ENCODE measurements around the gene ZRANB3.
"Not testable (repeated sequence)": the region's sequence is repeated elsewhere in the genome, so short reads cannot be mapped to it uniquely, and the experiment has no call there.

Gene ZRANB3

DNA sequence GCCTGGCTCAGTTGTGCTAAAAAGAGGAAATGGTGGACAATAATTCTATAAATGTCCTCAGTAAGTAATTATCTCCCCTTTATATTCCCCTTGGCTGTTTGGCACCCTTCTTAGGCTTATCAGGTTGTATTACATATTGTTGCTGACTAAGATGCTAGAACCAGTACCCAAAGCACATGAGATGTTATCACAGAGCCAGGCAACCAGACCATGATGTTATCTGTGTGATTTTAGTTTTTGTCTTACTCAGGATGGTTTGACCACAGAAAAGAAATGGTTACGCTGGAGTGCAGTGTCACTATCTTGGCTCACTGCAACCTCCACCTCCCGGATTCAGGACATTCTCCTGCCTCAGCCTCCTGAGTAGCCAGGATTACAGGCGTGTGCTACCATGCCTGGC is 15.4 kb upstream of the ZRANB3 start:
- H4K20me1 ChIP-seq: peaks cover 37% of the 10 kb centered on the region; the same call in 1 of the 2 replicates
- no peak overlapping the region for H3K27ac ChIP-seq
- H3K9ac ChIP-seq: no peak overlapping the region
- H3K4me1 ChIP-seq: no peaks in the 10 kb centered on the region
- peaks cover 5% of the 10 kb centered on the region for H3K9me3 ChIP-seq
- no peaks in the 10 kb centered on the region for H3K27me3 ChIP-seq
- peaks cover 33% of the 10 kb centered on the region for H3K36me3 ChIP-seq
- no peak overlapping the region for H3K4me3 ChIP-seq
- no peak overlapping the region for H3K4me2 ChIP-seq
- TF ChIP-seq Cebpa-rat (IDR thresholded peaks at IDR 0.05): no peak

GRCh38 chr2:135533545-135533944 is 2.5 kb upstream of the ZRANB3 start:
- peak overlapping the region; percentile 91; the same call in 1 of the 2 replicates for H3K27ac ChIP-seq

DNA sequence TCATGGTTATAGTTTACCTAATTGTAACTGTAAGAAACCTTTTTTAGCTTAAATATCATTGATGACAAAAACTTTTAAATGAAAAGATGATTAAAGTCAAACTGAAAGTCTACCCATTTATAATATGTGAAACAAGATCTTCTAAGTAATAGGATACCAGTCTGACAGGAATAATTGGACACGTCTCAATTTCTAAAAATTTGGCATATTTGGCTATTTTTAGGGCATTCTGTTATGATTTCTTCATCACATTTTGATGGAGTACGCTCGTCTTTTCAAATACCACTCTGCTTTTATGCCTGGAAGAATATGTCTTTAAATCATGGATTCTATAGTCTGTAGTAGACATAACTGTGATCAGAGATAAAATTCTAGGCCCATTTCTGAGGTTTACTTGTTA is 1.6 kb upstream of the ZRANB3 start:
- Histone ChIP-seq H3K4me1 (peaks cover 35% of the 10 kb centered on the region), H3K9ac (peak overlapping the region; percentile 93), H3K4me3 (peak overlapping the region; percentile 82), H3K4me2 (peak overlapping the region; percentile 84), H3K27me3 (no peaks in the 10 kb centered on the region), H3K36me3 (peaks cover 26% of the 10 kb centered on the region), H3K27ac (peak overlapping the region; percentile 91), H4K20me1 (peaks cover 31% of the 10 kb centered on the region), H3K9me3 (peaks cover 16% of the 10 kb centered on the region)
- TF ChIP-seq Cebpa-rat (IDR thresholded peaks at IDR 0.05): no peak

More at GRCh38 chr2:135533545-135533944, 2.5 kb upstream of the ZRANB3 start:
- Histone ChIP-seq H3K4me1 (peaks cover 35% of the 10 kb centered on the region), H4K20me1 (peaks cover 32% of the 10 kb centered on the region), H3K9me3 (peaks cover 22% of the 10 kb centered on the region), H3K36me3 (peaks cover 33% of the 10 kb centered on the region), H3K4me2 (peak overlapping the region; percentile 84), H3K9ac (peak overlapping the region; percentile 93; the same call in 1 of the 2 replicates)
- not testable (repeated sequence) for H3K4me3 ChIP-seq, H3K27me3 ChIP-seq

DNA sequence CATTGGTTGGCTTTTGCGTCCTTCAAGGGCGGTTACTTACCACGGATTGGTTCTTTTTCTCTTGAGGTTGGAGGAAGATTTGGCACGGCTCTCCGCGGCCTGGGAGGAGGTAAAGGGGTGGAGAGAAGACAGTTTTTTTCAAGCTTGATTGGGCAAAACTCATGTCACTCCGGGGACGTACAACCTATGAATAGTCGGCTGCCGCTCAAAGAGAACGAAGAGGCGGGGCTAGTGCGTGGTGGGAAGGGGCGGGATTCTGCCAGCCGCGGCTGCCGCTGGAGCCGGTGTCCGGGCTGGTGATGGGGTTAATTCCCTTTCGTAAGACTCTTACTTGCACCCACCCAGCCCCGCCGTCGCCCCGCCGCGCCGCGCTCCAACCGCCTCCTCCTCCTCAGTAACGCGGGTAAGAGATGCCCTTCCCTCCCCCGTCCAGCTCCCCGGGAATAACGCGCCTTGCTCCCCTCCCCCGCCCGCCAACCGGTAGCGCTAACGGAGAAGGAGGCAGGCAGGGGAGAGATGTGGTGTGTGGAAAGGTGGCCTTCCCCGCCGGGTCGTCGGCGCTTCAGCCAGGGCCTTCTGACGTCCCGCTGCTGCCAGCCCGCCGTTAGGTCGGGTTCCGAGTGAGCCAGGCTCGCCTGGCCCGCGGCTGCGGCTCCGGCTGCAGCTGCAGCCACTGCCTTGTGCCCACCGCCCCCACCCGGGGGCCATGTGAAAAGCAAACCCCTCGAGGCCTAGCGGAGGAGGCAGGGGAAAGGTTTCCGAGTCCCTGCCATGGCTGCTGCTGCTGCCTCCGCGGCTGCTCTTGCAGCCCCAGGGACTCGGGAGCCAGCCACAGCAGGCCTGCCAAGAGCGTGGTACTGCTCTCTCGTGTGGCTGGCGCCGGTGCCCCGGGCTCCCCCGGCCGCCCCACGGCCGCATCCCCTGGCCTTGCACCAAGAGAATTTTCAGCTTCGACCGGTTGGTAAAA is 496 bp upstream of the ZRANB3 start, which contains the start of gene R3HDM1:
Gene R3HDM1, plus strand, starts transcription at position 254 of the 967 bp plus-strand sequence. CDS start 73,362 bp downstream, outside the sequence.
- TF ChIP-seq Cebpa-rat (IDR thresholded peaks at IDR 0.05): no peak
- H3K4me2 ChIP-seq: peak within 1 kb of the TSS; percentile 84
- H4K20me1 ChIP-seq: peaks cover 29% of the 10 kb centered on the region
- H3K9ac ChIP-seq: peak within 1 kb of the TSS; percentile 93
- peaks cover 6% of the 10 kb centered on the region for H3K9me3 ChIP-seq
- peaks cover 22% of the 10 kb centered on the region for H3K36me3 ChIP-seq
- peaks cover 35% of the 10 kb centered on the region for H3K4me1 ChIP-seq
- peak within 1 kb of the TSS; percentile 91 for H3K27ac ChIP-seq
- no peaks in the 10 kb centered on the region for H3K27me3 ChIP-seq
- H3K4me3 ChIP-seq: peak within 1 kb of the TSS; percentile 82

GRCh38 chr2:135528006-135528405 is 3.0 kb downstream of the ZRANB3 start:
- no peak for TF ChIP-seq Cebpa-rat (IDR thresholded peaks at IDR 0.05)

GRCh38 chr2:135525786-135526185 is 5.2 kb downstream of the ZRANB3 start:
- H3K4me1 ChIP-seq: peaks cover 12% of the 10 kb centered on the region
- no peak overlapping the region for H3K27ac ChIP-seq
- no peak overlapping the region for H3K4me2 ChIP-seq
- H3K27me3 ChIP-seq: no peaks in the 10 kb centered on the region
- H3K9ac ChIP-seq: no peak overlapping the region
- H3K36me3 ChIP-seq: peaks cover 24% of the 10 kb centered on the region
- H4K20me1 ChIP-seq: no peaks in the 10 kb centered on the region
- TF ChIP-seq Cebpa-rat (IDR thresholded peaks at IDR 0.05): no peak
- peaks cover 14% of the 10 kb centered on the region for H3K9me3 ChIP-seq
- no peak overlapping the region for H3K4me3 ChIP-seq

More at GRCh38 chr2:135528006-135528405, 3.0 kb downstream of the ZRANB3 start:
- no peak overlapping the region for H3K27ac ChIP-seq
- no peak overlapping the region for H3K4me2 ChIP-seq
- 0 out of 2 replicates have a peak, but pooled peaks cover 3% of the 10 kb centered on the region for H3K9me3 ChIP-seq
- H3K36me3 ChIP-seq: peaks cover 13% of the 10 kb centered on the region
- H3K4me1 ChIP-seq: peaks cover 20% of the 10 kb centered on the region
- no peak overlapping the region for H3K4me3 ChIP-seq
- H4K20me1 ChIP-seq: peaks cover 9% of the 10 kb centered on the region
- no peak overlapping the region for H3K9ac ChIP-seq
- no peaks in the 10 kb centered on the region for H3K27me3 ChIP-seq

DNA sequence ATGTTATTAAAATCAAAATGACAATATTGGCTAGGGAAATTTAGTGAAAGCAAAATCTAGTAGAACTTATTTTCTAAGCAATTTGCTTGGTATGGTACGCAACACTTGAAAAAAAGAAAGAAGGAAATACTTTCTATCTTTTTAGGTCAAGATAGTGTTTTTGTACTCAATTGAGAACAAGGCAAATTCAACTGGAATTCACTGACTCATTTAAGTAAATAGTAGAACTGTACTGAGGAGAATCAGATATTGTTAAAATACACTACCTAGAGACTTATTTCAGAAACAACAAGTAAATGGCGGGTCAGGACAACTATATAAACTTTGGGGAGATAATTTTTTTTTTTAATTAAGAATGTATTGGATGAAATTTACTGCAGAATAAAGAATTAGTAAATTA is 18.9 kb downstream of the ZRANB3 start:
- peaks cover 47% of the 10 kb centered on the region for H3K9me3 ChIP-seq
- H3K27ac ChIP-seq: no peak overlapping the region
- H3K9ac ChIP-seq: no peak overlapping the region
- H3K27me3 ChIP-seq: no peaks in the 10 kb centered on the region
- no peak overlapping the region for H3K4me3 ChIP-seq
- H3K4me1 ChIP-seq: no peaks in the 10 kb centered on the region
- no peak for TF ChIP-seq Cebpa-rat (IDR thresholded peaks at IDR 0.05)
- H4K20me1 ChIP-seq: no peaks in the 10 kb centered on the region
- peaks cover 25% of the 10 kb centered on the region for H3K36me3 ChIP-seq
- no peak overlapping the region for H3K4me2 ChIP-seq

- no peak overlapping the region for H3K4me2 ChIP-seq
- peaks cover 13% of the 10 kb centered on the region for H3K36me3 ChIP-seq
- no peaks in the 10 kb centered on the region for H3K27me3 ChIP-seq
- H3K4me3 ChIP-seq: no peak overlapping the region
- no peaks in the 10 kb centered on the region for H3K4me1 ChIP-seq
- H3K9ac ChIP-seq: no peak overlapping the region
- no peak for TF ChIP-seq Cebpa-rat (IDR thresholded peaks at IDR 0.05)
- peaks cover 32% of the 10 kb centered on the region for H3K9me3 ChIP-seq
- no peak overlapping the region for H3K27ac ChIP-seq
- H4K20me1 ChIP-seq: no peaks in the 10 kb centered on the region
Measured at GRCh38 chr2:135510577-135510976, 20.4 kb downstream of the ZRANB3 start.

DNA sequence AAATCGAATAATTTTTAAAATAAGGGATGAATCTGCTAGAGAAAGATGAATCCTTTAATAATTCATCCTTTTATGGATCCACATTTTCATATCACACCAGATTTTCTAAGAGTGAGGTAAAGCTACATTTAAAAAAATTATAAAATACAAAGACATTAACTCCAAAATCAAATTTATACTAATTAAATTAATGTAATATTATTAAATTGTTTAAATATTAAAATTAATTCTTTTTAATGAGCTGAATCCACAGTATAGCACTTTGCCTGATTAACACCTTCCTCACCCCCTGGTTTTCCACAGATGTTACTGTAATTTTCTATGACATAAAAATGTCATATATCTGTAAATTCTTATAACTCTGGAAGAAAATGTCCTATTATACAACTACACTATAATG is 26.2 kb downstream of the ZRANB3 start:
- no peaks in the 10 kb centered on the region for H4K20me1 ChIP-seq
- no peak overlapping the region for H3K9ac ChIP-seq
- no peak for TF ChIP-seq Cebpa-rat (IDR thresholded peaks at IDR 0.05)

GRCh38 chr2:135498588-135498987 is 32.4 kb downstream of the ZRANB3 start:
- H3K27ac ChIP-seq, H3K27me3 ChIP-seq, H3K9ac ChIP-seq, H3K4me3 ChIP-seq, H3K4me1 ChIP-seq, H4K20me1 ChIP-seq, H3K4me2 ChIP-seq: not testable (repeated sequence)
- H3K9me3 ChIP-seq: peaks cover 47% of the 10 kb centered on the region
- H3K36me3 ChIP-seq: peaks cover 49% of the 10 kb centered on the region

More for the DNA sequence above, 26.2 kb downstream of the ZRANB3 start:
- Histone ChIP-seq H3K27me3 (no peaks in the 10 kb centered on the region), H3K27ac (no peak overlapping the region), H3K36me3 (peaks cover 16% of the 10 kb centered on the region), H3K9me3 (peaks cover 14% of the 10 kb centered on the region), H3K4me3 (no peak overlapping the region), H3K4me1 (no peaks in the 10 kb centered on the region), H3K4me2 (no peak overlapping the region)

Measured in BLaER1 (cell line).